T-cell (primary cell): ENCODE measurements around the gene HLA-C. TPM values are rescaled to one million over a fixed set of nuclear protein-coding genes. Genes with fewer than 3 reads are reported as not detected.
"Not testable (repeated sequence)": the region's sequence is repeated elsewhere in the genome, so short reads cannot be mapped to it uniquely, and the experiment has no call there.

Experiments
- ATAC-seq, 4 experiments: fragments of 200-7000 bp in 3 of 4; fragments of 150-1000 bp in 1 of 4; cut with Tn5 transposase; replicated peaks in 1 of 4; 1 replicate in 3 of 4; 2 replicates in 1 of 4; pipeline ENCODE4 v1.10.0; 2021; ENCODE audit warnings: moderate library complexity in 3 of 4, mild to moderate bottlenecking in 2 of 4, moderate number of reproducible peaks in 1 of 4
- CTCF ChIA-PET, 2 donors: fragments of 300-600 bp; sonication (Branson Sonifier 250); formaldehyde crosslinking; loops; one replicate each; lab custom pipeline; 2022; ENCODE audit warnings: antibody characterized with exemption in 2 of 2; lab: Charles Lee
- POLR2A ChIA-PET, 2 donors: fragments of 300-600 bp; sonication (Branson Sonifier 250); formaldehyde crosslinking; loops; one replicate each; lab custom pipeline; 2022; ENCODE audit warnings: antibody characterized with exemption in 2 of 2; lab: Charles Lee
- DNase-seq, 35 experiments: peaks; one replicate each; pipeline versions ENCODE4 v3.0.0 to v3.0.0-alpha.2; 2013 to 2023
- H3K27ac ChIP-seq: one replicate; pipeline ENCODE4 v1.5.1; 2013; ENCODE audit warnings: low read length
- H3K27me3 ChIP-seq, 2 experiments: replicated peaks in 1 of 2; 1 replicate in 1 of 2; 2 replicates in 1 of 2; pipeline versions ENCODE4 v1.6.1 to v1.7.0; 2013; ENCODE audit warnings: low read length in 1 of 2, mixed read lengths in 1 of 2; ENCODE audit not compliant: control insufficient read depth in 2 of 2, insufficient read depth in 2 of 2; ENCODE audit errors: extremely low read depth in 1 of 2
- H3K36me3 ChIP-seq, 2 donors: 1 replicate in 1 of 2; 2 replicates in 1 of 2; pipeline versions ENCODE4 v1.6.1 to v1.7.0; 2013; ENCODE audit warnings: low read length in 1 of 2; ENCODE audit not compliant: control insufficient read depth in 2 of 2, insufficient read depth in 1 of 2; ENCODE audit errors: extremely low read depth in 1 of 2
- H3K4me1 ChIP-seq, 2 experiments: 1 replicate in 1 of 2; 2 replicates in 1 of 2; pipeline versions ENCODE4 v1.6.1 to v1.7.0; 2013; ENCODE audit warnings: low read length in 2 of 2, mixed read lengths in 1 of 2; ENCODE audit not compliant: insufficient read depth in 2 of 2, control insufficient read depth in 1 of 2; ENCODE audit errors: extremely low read depth in 1 of 2
- H3K4me3 ChIP-seq, 2 donors: 1 replicate in 1 of 2; 2 replicates in 1 of 2; pipeline versions ENCODE4 v1.5.1 to v1.7.0; 2013; ENCODE audit warnings: mild to moderate bottlenecking in 2 of 2, low read length in 1 of 2, moderate library complexity in 1 of 2; ENCODE audit not compliant: control insufficient read depth in 1 of 2; ENCODE audit errors: extremely low read depth in 1 of 2
- H3K9me3 ChIP-seq: 2 replicates; pipeline ENCODE4 v1.7.0; 2013
- H3K27ac Mint-ChIP-seq, 2 donors: one replicate each; pipeline ENCODE4 v1.8.0; 2020 to 2021; ENCODE audit warnings: mild to moderate bottlenecking in 2 of 2, mixed read lengths in 2 of 2
- H3K27me3 Mint-ChIP-seq, 2 donors: one replicate each; pipeline ENCODE4 v1.8.0; 2021 to 2022; ENCODE audit warnings: mixed read lengths in 2 of 2
- H3K36me3 Mint-ChIP-seq: one replicate; pipeline ENCODE4 v1.8.0; 2021; ENCODE audit warnings: mixed read lengths
- H3K4me1 Mint-ChIP-seq, 3 donors: one replicate each; pipeline ENCODE4 v1.8.0; 2020 to 2022; ENCODE audit warnings: mixed read lengths in 3 of 3, mild to moderate bottlenecking in 1 of 3
- H3K4me3 Mint-ChIP-seq, 3 donors: one replicate each; pipeline ENCODE4 v1.8.0; 2020 to 2022; ENCODE audit warnings: mild to moderate bottlenecking in 3 of 3, mixed read lengths in 3 of 3, moderate library complexity in 3 of 3
- H3K9me3 Mint-ChIP-seq, 3 donors: one replicate each; pipeline ENCODE4 v1.8.0; 2020 to 2022; ENCODE audit warnings: mixed read lengths in 3 of 3
- WGBS: methylation state at CpG from one replicate; pipeline ENCODE4 v1.1.5; 2013; ENCODE audit warnings: missing lambda C conversion rate; ENCODE audit not compliant: insufficient coverage; 5-methylcytosine and 5-hydroxymethylcytosine counted together
- total RNA-seq, 35 experiments: library from RNA in 6 of 35; stranded (reverse) in 6 of 35; fragments of 120-200 nt in 1 of 35; gene quantifications; one replicate each; pipeline versions ENCODE4 v1.2.1 to v1.2.4 and lab custom pipeline; 2013 to 2026

Gene HLA-C
- total RNA-seq, 5 donors from 2014 or later (not counting 1 experiment from before 2014, with no cell fraction given) = 1,368 to 2,791 (median 2,039) TPM

DNA sequence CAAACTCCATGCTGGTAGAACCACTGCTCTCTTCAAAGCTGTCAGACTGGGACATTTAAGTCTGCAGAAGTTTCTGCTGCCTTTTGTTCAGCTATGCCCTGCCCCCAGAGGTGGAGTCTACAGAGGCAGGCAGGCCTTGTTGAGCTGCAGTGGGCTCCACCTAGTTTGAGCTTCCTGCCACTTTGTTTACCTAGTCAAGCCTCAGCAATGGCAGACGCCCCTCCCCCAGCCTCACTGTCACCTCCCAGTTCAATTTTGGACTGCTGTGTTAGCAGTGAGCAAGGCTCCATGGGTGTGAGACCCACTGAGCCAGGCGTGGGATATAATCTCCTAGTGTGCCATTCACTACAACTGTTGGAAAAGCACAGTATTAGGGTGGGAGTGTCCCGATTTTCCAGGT, 11.9 kb downstream of the HLA-C start:
- peaks cover 0 to 30% (median 13%) of the 10 kb centered on the region in 3 donors for H3K9me3 Mint-ChIP-seq
- peaks cover 18 to 27% (median 22%) of the 10 kb centered on the region in 3 donors for H3K4me1 Mint-ChIP-seq
- 0% methylated on average over 1 of the region's 3 CpGs for WGBS
- H3K27me3 Mint-ChIP-seq, H3K4me1 ChIP-seq, H3K27me3 ChIP-seq, H3K4me3 ChIP-seq, H3K9me3 ChIP-seq, H3K36me3 ChIP-seq, H3K27ac ChIP-seq, H3K36me3 Mint-ChIP-seq: not testable (repeated sequence)
- DNase-seq = peak in 34 of 35 experiments; percentile 40 to 82 (median 65)
- POLR2A ChIA-PET = interaction anchor here in 1 of 2 donors (0.6 kb wide), 1 partner anchor 1510 kb away, joined by 3 read pairs; no protein-coding TSS in a partner anchor
- peak overlapping the region; percentile 68 to 91 for H3K27ac Mint-ChIP-seq
- peak; percentile 48 to 89 (median 81) for ATAC-seq
- CTCF ChIA-PET = interaction anchor here in 1 of 2 donors (0.6 kb wide), 1 partner anchor 31 kb away, joined by 3 read pairs; no protein-coding TSS in a partner anchor
- peak overlapping the region; percentile 13 to 56 (median 37) for H3K4me3 Mint-ChIP-seq

DNA sequence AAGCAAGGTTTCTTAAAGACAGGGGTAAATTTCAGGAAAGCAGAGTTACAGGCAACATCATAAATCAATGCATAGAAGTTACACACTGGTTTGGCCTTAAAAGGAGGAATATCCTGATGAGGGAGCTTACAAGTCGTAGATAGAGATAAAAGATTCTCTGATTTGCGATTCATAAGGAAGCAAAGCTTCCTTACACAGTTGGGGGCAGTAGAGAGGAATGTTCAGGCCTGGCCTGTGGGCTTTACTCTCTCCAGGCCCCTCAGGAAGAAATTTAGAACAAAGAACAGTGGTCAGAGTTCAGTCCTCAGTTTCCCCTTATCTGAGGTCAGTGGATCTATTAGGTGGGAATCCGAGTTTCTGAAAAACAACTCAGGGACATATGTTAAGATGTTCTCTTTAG, 19.3 kb downstream of the HLA-C start:
- WGBS = no CpG with 5 or more reads among the region's 3 CpGs
- H3K27ac Mint-ChIP-seq = no peak overlapping the region
- POLR2A ChIA-PET = no interaction called here

DNA sequence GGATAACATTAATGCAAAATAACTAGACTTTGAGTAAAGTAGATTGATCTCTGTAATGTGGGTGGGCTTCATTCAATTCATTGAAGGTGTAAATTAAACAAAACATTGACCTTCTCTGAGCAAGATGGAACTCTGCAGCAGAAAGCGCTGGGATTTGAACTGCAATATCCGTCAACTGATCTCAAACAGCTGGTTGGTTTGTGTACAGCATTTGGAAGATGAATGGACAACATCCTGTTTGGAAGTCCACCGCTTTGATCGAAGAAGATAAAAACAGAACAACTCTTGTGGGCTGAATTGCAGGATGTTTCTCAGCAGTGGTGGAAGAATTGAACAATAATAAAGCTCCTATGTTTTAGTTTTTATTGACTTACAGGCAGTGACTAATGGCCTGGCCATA, 20.6 kb downstream of the HLA-C start:
- H3K9me3 ChIP-seq = peaks cover 2% of the 10 kb centered on the region
- Mint-ChIP-seq H3K27ac (no peak overlapping the region), H3K36me3 (peaks cover 18% of the 10 kb centered on the region), H3K9me3 (peaks cover 20 to 27% (median 24%) of the 10 kb centered on the region in 3 donors), H3K4me3 (no peak overlapping the region), H3K27me3 (peaks cover 5 to 18% of the 10 kb centered on the region in 2 donors), H3K4me1 (peaks cover 0 to 10% (median 1%) of the 10 kb centered on the region in 3 donors)
- H3K27ac ChIP-seq = no peak overlapping the region
- ChIA-PET POLR2A (no interaction called here), CTCF (no interaction called here)
- no peaks in the 10 kb centered on the region for H3K36me3 ChIP-seq
- H3K4me3 ChIP-seq = no peak overlapping the region
- H3K27me3 ChIP-seq = no peaks in the 10 kb centered on the region
- ATAC-seq (no peak), DNase-seq (no peak)
- no peaks in the 10 kb centered on the region for H3K4me1 ChIP-seq
- WGBS = 86% methylated on average over 4 of the region's 4 CpGs

More for the DNA sequence above, 19.3 kb downstream of the HLA-C start:
- Histone ChIP-seq H3K4me3 (no peak overlapping the region), H3K27me3 (no peaks in the 10 kb centered on the region), H3K9me3 (no peaks in the 10 kb centered on the region), H3K4me1 (no peaks in the 10 kb centered on the region), H3K36me3 (no peaks in the 10 kb centered on the region), H3K27ac (no peak overlapping the region)
- H3K4me3 Mint-ChIP-seq = no peak overlapping the region
- ATAC-seq (peak; percentile 37 to 68 (median 52)), DNase-seq (no peak)
- CTCF ChIA-PET = interaction anchor here (0.7 to 1.2 kb wide), 4 partner anchors 12 to 1161 kb away, joined by 3 to 5 read pairs (median 3); no protein-coding TSS in a partner anchor
- H3K9me3 Mint-ChIP-seq = peaks cover 9 to 16% (median 13%) of the 10 kb centered on the region in 3 donors
- peaks cover 7% of the 10 kb centered on the region for H3K36me3 Mint-ChIP-seq
- H3K27me3 Mint-ChIP-seq = peaks cover 0 to 8% of the 10 kb centered on the region in 2 donors
- peaks cover 0 to 10% (median 1%) of the 10 kb centered on the region in 3 donors for H3K4me1 Mint-ChIP-seq

DNA sequence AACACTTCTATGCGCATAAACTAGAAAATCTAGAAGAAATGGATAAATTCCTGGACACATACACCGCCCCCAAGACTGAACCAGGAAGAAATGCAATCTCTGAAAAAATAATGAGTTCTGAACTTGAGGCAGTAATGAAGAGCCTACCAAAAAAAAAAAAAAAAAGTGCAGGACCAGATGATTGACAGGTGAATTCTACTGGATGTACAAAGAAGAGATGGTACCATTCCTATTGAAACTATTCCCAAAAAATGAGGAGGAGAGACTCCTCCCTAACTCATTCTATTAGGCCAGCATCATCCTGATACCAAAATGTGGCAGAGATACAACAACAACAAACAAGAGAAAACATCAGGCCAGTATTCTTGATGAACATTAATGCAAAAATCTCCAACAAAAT, 22.7 kb downstream of the HLA-C start:
- Histone ChIP-seq H3K36me3 (no peaks in the 10 kb centered on the region), H3K9me3 (peaks cover 2% of the 10 kb centered on the region), H3K4me1 (no peaks in the 10 kb centered on the region), H3K4me3 (no peak overlapping the region), H3K27ac (no peak overlapping the region), H3K27me3 (peaks cover 0 to 3% of the 10 kb centered on the region in 2 experiments)
- DNase-seq = no peak
- H3K27me3 Mint-ChIP-seq = peaks cover 5 to 18% of the 10 kb centered on the region in 2 donors
- peaks cover 0 to 8% (median 3%) of the 10 kb centered on the region in 3 donors for H3K4me1 Mint-ChIP-seq
- ATAC-seq = no peak
- H3K9me3 Mint-ChIP-seq = peaks cover 20 to 27% (median 24%) of the 10 kb centered on the region in 3 donors
- CTCF ChIA-PET = interaction anchor here in 1 of 2 donors (0.6 kb wide), 1 partner anchor 111 kb away, joined by 3 read pairs; no protein-coding TSS in a partner anchor
- H3K36me3 Mint-ChIP-seq = peaks cover 18% of the 10 kb centered on the region
- WGBS = no CpG with 5 or more reads among the region's 2 CpGs
- H3K27ac Mint-ChIP-seq = no peak overlapping the region
- POLR2A ChIA-PET = no interaction called here
- H3K4me3 Mint-ChIP-seq = no peak overlapping the region

DNA sequence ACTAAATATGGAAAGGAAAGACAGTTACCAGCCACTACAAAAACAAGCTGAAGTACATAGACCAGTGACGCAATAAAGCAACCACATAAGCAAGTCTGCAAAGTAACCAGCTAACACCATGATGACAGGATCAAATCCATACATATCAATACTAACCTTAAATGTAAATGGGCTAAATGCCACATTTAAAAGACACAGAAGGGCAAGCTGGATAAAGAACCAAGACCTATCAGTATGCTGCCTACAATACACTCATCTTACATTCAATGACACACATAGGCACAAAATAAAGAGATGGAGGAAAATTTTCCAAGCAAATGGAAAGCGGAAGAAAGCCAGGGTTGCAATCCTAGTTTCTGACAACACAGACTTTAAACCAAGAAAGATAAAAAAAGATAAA, 24.1 kb downstream of the HLA-C start:
- Histone ChIP-seq H3K9me3 (peaks cover 2% of the 10 kb centered on the region), H3K27ac (no peak overlapping the region), H3K27me3 (peaks cover 0 to 3% of the 10 kb centered on the region in 2 experiments), H3K36me3 (no peaks in the 10 kb centered on the region), H3K4me1 (peaks cover 0 to 2% of the 10 kb centered on the region in 2 experiments), H3K4me3 (no peak overlapping the region)
- WGBS = no CpG with 5 or more reads among the region's 2 CpGs
- DNase-seq (no peak), ATAC-seq (no peak)
- H3K27ac Mint-ChIP-seq = no peak overlapping the region
- H3K4me3 Mint-ChIP-seq = no peak overlapping the region
- POLR2A ChIA-PET = no interaction called here
- peaks cover 0 to 10% (median 6%) of the 10 kb centered on the region in 3 donors for H3K4me1 Mint-ChIP-seq
- peaks cover 5 to 21% of the 10 kb centered on the region in 2 donors for H3K27me3 Mint-ChIP-seq
- peaks cover 18% of the 10 kb centered on the region for H3K36me3 Mint-ChIP-seq
- H3K9me3 Mint-ChIP-seq = peaks cover 20 to 27% (median 24%) of the 10 kb centered on the region in 3 donors
- CTCF ChIA-PET = interaction anchor here in 1 of 2 donors (0.6 kb wide), 1 partner anchor 11 kb away, joined by 8 read pairs; no protein-coding TSS in a partner anchor

DNA sequence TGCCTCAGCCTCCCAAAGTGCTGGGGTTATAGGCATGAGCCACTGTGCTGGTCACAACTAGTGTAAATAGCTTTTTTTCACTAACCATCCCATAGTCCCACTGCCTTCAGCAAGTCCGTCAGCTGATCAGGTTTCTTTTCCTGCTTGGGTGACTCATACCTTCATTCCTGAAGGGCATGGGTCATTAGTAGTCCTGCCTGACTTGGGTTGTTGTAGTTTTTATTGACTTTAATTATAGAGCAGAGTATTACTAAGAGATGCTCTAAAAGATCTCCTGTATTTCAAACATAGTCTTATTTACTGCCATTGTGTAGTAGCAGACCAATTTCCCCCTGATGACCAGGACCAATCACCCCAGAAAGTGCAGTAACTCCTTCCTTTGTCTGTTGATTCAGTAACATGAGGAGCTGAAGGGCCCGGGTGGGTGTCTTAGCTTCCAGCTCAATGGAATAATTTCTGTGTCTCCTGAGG, 25.8 kb downstream of the HLA-C start:
- no peak for ATAC-seq
- ChIA-PET CTCF (interaction anchor here in 1 of 2 donors (1.1 kb wide), 1 partner anchor 26 kb away, joined by 3 read pairs; no protein-coding TSS in a partner anchor), POLR2A (interaction anchor here in 1 of 2 donors (1.1 kb wide), 1 partner anchor 35 kb away, joined by 4 read pairs; no protein-coding TSS in a partner anchor)
- Histone ChIP-seq H3K4me3 (no peak overlapping the region), H3K27me3 (peaks cover 0 to 6% of the 10 kb centered on the region in 2 experiments), H3K9me3 (peaks cover 2% of the 10 kb centered on the region), H3K27ac (no peak overlapping the region), H3K4me1 (peaks cover 0 to 2% of the 10 kb centered on the region in 2 experiments), H3K36me3 (no peaks in the 10 kb centered on the region)
- no peak for DNase-seq
- no CpG with 5 or more reads among the region's 2 CpGs for WGBS
- no peak overlapping the region for H3K4me3 Mint-ChIP-seq
- peaks cover 18% of the 10 kb centered on the region for H3K36me3 Mint-ChIP-seq
- peaks cover 20 to 27% (median 24%) of the 10 kb centered on the region in 3 donors for H3K9me3 Mint-ChIP-seq
- peaks cover 8 to 27% of the 10 kb centered on the region in 2 donors for H3K27me3 Mint-ChIP-seq
- peaks cover 0 to 12% (median 0%) of the 10 kb centered on the region in 3 donors for H3K4me1 Mint-ChIP-seq
- H3K27ac Mint-ChIP-seq = no peak overlapping the region
